Measurements from ENCODE around the gene ANO2.

GRCh38 chr12:5624486-5625272, 320.4 kb downstream of the ANO2 start:
- no peak for TF ChIP-seq EZH2 (IDR thresholded peaks at IDR 0.05; ENCODE audit: borderline replicate concordance, low read depth, low read length, severe bottlenecking)
- no peak for TF ChIP-seq CTCF (IDR thresholded peaks at IDR 0.05; ENCODE audit: extremely low read depth in 1 of 2, insufficient read depth in 1 of 2, low read depth in 1 of 2, low read length in 2 of 2)
- no peak for TF ChIP-seq POLR2A (IDR thresholded peaks at IDR 0.05; ENCODE audit: low read depth, low read length)
- TF ChIP-seq MAX (IDR thresholded peaks at IDR 0.05; ENCODE audit: insufficient read depth, insufficient read length): no peak
- no peak for TF ChIP-seq POLR2AphosphoS5 (IDR thresholded peaks at IDR 0.05; ENCODE audit: insufficient read depth, low read depth, low read length)
